Ascending aorta (tissue), 2 donors: ENCODE results near the gene CACNA2D3. TPM values are rescaled to one million over a fixed set of nuclear protein-coding genes. Genes with fewer than 3 reads are reported as not detected.

ENCODE experiments used
- DNase-seq, 2 donors: peaks; one replicate each; pipeline ENCODE4 v3.0.0-alpha.2; 2019; ENCODE audit warnings: low spot score in 2 of 2
- H3K27ac ChIP-seq, 2 donors: fragments of 200-600 bp; sonication (generic); one replicate each; pipeline ENCODE4 v1.5.1; 2016 to 2017; ENCODE audit warnings: mild to moderate bottlenecking in 1 of 2
- H3K27me3 ChIP-seq: fragments of 200-600 bp; sonication (generic); one replicate; pipeline ENCODE4 v1.5.1; 2017
- H3K36me3 ChIP-seq, 2 donors: fragments of 200-600 bp; sonication (generic); one replicate each; pipeline ENCODE4 v1.5.1; 2016
- H3K4me1 ChIP-seq, 2 donors: fragments of 200-600 bp; sonication (generic); one replicate each; pipeline ENCODE4 v1.5.1; 2016 to 2017; ENCODE audit warnings: mild to moderate bottlenecking in 1 of 2
- H3K4me3 ChIP-seq, 2 donors: fragments of 200-600 bp; sonication (generic); one replicate each; pipeline ENCODE4 v1.5.1; 2016 to 2017; ENCODE audit warnings: mild to moderate bottlenecking in 1 of 2
- H3K9me3 ChIP-seq, 2 donors: fragments of 200-600 bp; sonication (generic); one replicate each; pipeline ENCODE4 v1.5.1; 2016
- intact Hi-C: fragments of 100-400 bp; cut with DNase I; formaldehyde crosslinking; loops from one replicate; pipeline ENCODE4 v1.15.1; 2023
- total RNA-seq: library from RNA; depleted of rRNA; stranded (reverse); fragments of >200 nt; gene quantifications from one replicate; pipeline ENCODE4 v1.1.0, GENCODE V29; 2016
- TF ChIP-seq, protein P1 (sequence below), 3 experiments: fragments of 200-600 bp in 2 of 3; fragments of 450-650 bp in 1 of 3; sonication (generic) in 2 of 3; IDR thresholded peaks; one replicate each; pipeline ENCODE4 v1.5.1; 2016 to 2019; ENCODE audit warnings: antibody characterized with exemption in 3 of 3, mild to moderate bottlenecking in 1 of 3, moderate library complexity in 1 of 3

The CACNA2D3 gene
- total RNA-seq, 1 donor from 2014 or later = not detected

- no peak overlapping the region for H3K4me3 ChIP-seq
- no peak for DNase-seq
- H3K36me3 ChIP-seq = no peaks in the 10 kb centered on the region
- no peak overlapping the region for H3K27ac ChIP-seq
- H3K9me3 ChIP-seq = no peaks in the 10 kb centered on the region
- TF ChIP-seq, protein P1, sequence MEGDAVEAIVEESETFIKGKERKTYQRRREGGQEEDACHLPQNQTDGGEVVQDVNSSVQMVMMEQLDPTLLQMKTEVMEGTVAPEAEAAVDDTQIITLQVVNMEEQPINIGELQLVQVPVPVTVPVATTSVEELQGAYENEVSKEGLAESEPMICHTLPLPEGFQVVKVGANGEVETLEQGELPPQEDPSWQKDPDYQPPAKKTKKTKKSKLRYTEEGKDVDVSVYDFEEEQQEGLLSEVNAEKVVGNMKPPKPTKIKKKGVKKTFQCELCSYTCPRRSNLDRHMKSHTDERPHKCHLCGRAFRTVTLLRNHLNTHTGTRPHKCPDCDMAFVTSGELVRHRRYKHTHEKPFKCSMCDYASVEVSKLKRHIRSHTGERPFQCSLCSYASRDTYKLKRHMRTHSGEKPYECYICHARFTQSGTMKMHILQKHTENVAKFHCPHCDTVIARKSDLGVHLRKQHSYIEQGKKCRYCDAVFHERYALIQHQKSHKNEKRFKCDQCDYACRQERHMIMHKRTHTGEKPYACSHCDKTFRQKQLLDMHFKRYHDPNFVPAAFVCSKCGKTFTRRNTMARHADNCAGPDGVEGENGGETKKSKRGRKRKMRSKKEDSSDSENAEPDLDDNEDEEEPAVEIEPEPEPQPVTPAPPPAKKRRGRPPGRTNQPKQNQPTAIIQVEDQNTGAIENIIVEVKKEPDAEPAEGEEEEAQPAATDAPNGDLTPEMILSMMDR (IDR thresholded peaks at IDR 0.05) = no peak
- intact Hi-C loops = no loop called here
- H3K4me1 ChIP-seq = no peaks in the 10 kb centered on the region
- H3K27me3 ChIP-seq = no peaks in the 10 kb centered on the region
These were observed 442.1 kb downstream of the CACNA2D3 start for GRCh38 chr3:54564374-54564925.

DNA sequence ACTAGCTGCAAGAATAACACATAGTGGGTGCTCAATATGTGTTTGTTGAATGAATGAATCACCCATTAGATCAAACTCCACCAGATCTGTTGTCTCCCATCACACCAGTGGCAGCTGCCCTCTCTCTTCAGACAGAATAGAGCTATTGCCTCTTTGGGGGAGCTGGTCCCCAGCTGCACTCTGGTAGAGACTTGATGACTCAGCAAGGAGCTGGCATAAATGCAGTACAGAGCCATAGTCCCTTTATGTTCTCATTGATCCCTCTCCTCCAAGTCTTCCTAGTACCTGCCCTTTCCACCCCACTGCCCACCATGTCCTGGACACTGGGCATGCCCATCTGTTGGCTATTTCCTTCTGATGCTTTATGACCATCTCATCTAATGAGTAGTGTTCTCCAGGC is 443.6 kb downstream of the CACNA2D3 start:
- Histone ChIP-seq H3K4me1 (no peaks in the 10 kb centered on the region), H3K9me3 (no peaks in the 10 kb centered on the region), H3K27ac (no peak overlapping the region), H3K27me3 (no peaks in the 10 kb centered on the region), H3K4me3 (no peak overlapping the region), H3K36me3 (no peaks in the 10 kb centered on the region)
- TF ChIP-seq, protein P1 (IDR thresholded peaks at IDR 0.05) = no peak
- intact Hi-C loops = no loop called here
- DNase-seq = no peak

- DNase-seq = no peak
- no peaks in the 10 kb centered on the region for H3K4me1 ChIP-seq
- H3K4me3 ChIP-seq = no peak overlapping the region
- TF ChIP-seq, protein P1 (IDR thresholded peaks at IDR 0.05) = no peak
- no peaks in the 10 kb centered on the region for H3K36me3 ChIP-seq
- no peaks in the 10 kb centered on the region for H3K9me3 ChIP-seq
- no peak overlapping the region for H3K27ac ChIP-seq
- intact Hi-C loops = no loop called here
- H3K27me3 ChIP-seq = no peaks in the 10 kb centered on the region
These were observed 445.6 kb downstream of the CACNA2D3 start for GRCh38 chr3:54567949-54568348.

DNA sequence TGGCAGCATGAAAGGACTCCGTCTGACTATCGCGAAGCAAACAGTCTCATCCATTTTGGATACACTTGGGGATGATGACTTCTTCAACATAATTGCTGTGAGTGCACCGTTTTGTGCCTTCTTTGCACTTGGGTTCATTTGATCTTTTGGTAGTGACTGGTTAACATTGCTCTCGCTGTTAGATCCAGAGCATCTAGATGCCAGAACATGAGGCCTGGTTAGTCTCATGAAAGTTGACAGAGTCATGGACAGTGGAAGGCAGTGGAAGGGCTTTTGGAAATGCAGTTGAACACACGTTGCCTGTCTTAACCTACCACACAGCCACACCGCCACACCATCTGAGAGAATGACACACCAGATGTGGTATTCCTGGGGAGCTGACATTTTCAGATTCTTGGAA is 447.7 kb downstream of the CACNA2D3 start:
- intact Hi-C loops = no loop called here
- Histone ChIP-seq H3K4me1 (no peaks in the 10 kb centered on the region), H3K9me3 (no peaks in the 10 kb centered on the region), H3K27ac (no peak overlapping the region), H3K27me3 (no peaks in the 10 kb centered on the region), H3K4me3 (no peak overlapping the region), H3K36me3 (no peaks in the 10 kb centered on the region)
- DNase-seq = no peak
- TF ChIP-seq, protein P1 (IDR thresholded peaks at IDR 0.05) = no peak

GRCh38 chr3:54572197-54572895 is 450.0 kb downstream of the CACNA2D3 start:
- DNase-seq = no peak
- Histone ChIP-seq H3K4me1 (no peaks in the 10 kb centered on the region), H3K9me3 (no peaks in the 10 kb centered on the region), H3K4me3 (no peak overlapping the region), H3K36me3 (no peaks in the 10 kb centered on the region), H3K27me3 (no peaks in the 10 kb centered on the region), H3K27ac (no peak overlapping the region)
- intact Hi-C loops = no loop called here
- TF ChIP-seq, protein P1 (IDR thresholded peaks at IDR 0.05) = no peak
